GM10248 (cell line): ENCODE results near the gene DNAJC5.
"Not testable (repeated sequence)": the region's sequence is repeated elsewhere in the genome, so short reads cannot be mapped to it uniquely, and the experiment has no call there.

Experiments used
- CTCF ChIA-PET: fragments of 300-600 bp; sonication (Branson Sonifier 250); formaldehyde crosslinking; extraction: SDS; loops from one replicate; lab custom pipeline; 2021; ENCODE audit warnings: antibody characterized with exemption; lab: Yijun Ruan, JAX
- POLR2A ChIA-PET: fragments of 350-650 bp; sonication (Branson Sonifier 250); formaldehyde crosslinking; extraction: SDS; loops from one replicate; lab custom pipeline; 2020; ENCODE audit warnings: antibody characterized with exemption; lab: Yijun Ruan, JAX
- DNase-seq: peaks from one replicate; pipeline ENCODE4 v3.0.0; 2012; ENCODE audit errors: extremely low spot score
- CTCF ChIP-seq: IDR thresholded peaks from 2 replicates; pipeline ENCODE4 v1.5.1; 2012; ENCODE audit warnings: mild to moderate bottlenecking, low read depth; ENCODE audit errors: extremely low read depth, missing control alignments, control extremely low read depth

The DNAJC5 gene

GRCh38 chr20:63920226-63920625, 25.3 kb downstream of the DNAJC5 start:
- CTCF ChIA-PET, result no interaction called here
- TF ChIP-seq CTCF, result no peak
- DNase-seq, result no peak
- POLR2A ChIA-PET, result no interaction called here

- TF ChIP-seq CTCF, result no peak
- ChIA-PET CTCF (no interaction called here), POLR2A (no interaction called here)
- no peak for DNase-seq
Observed at GRCh38 chr20:63923651-63924050, 28.7 kb downstream of the DNAJC5 start.

- no peak for DNase-seq
- TF ChIP-seq CTCF, result no peak
- CTCF ChIA-PET, result interaction anchor here (1.0 kb wide), 1 partner anchor 9 kb away, joined by 3 read pairs; no protein-coding TSS in a partner anchor
- POLR2A ChIA-PET, result no interaction called here
Observed at GRCh38 chr20:63924241-63924640, 29.3 kb downstream of the DNAJC5 start.

GRCh38 chr20:63926298-63926697, 31.4 kb downstream of the DNAJC5 start:
- TF ChIP-seq CTCF, result no peak
- CTCF ChIA-PET, result interaction anchor here (1.1 kb wide), 1 partner anchor 9 kb away, joined by 4 read pairs; no protein-coding TSS in a partner anchor
- no peak for DNase-seq
- POLR2A ChIA-PET, result no interaction called here

GRCh38 chr20:63929071-63929470, 34.1 kb downstream of the DNAJC5 start:
- CTCF ChIA-PET, result no interaction called here
- POLR2A ChIA-PET, result no interaction called here
- DNase-seq, result no peak
- TF ChIP-seq CTCF, result no peak

- POLR2A ChIA-PET, CTCF ChIA-PET, DNase-seq: not testable (repeated sequence)
Observed at GRCh38 chr20:63929473-63929883, 34.6 kb downstream of the DNAJC5 start.

GRCh38 chr20:63930971-63931553, 36.1 kb downstream of the DNAJC5 start:
- POLR2A ChIA-PET, result no interaction called here
- DNase-seq, result no peak
- TF ChIP-seq CTCF, result no peak
- CTCF ChIA-PET, result interaction anchor here (0.9 to 1.1 kb wide), 2 partner anchors 12 to 43 kb away, joined by 3 read pairs; no protein-coding TSS in a partner anchor
